GM12891 (cell line): ENCODE measurements around the gene CKAP5.

ENCODE experiments used
- PAX5 ChIP-seq: IDR thresholded peaks from 2 replicates; pipeline ENCODE4 v1.6.1; 2011; ENCODE audit warnings: low read length, moderate library complexity, mild to moderate bottlenecking; ENCODE audit not compliant: insufficient read depth, severe bottlenecking
- POLR2A ChIP-seq: IDR thresholded peaks from 2 replicates; pipeline ENCODE4 v1.6.1; 2011; ENCODE audit warnings: low read depth, low read length, control low read depth
- POLR2AphosphoS5 ChIP-seq: IDR thresholded peaks from 2 replicates; pipeline ENCODE4 v1.6.1; 2011; ENCODE audit warnings: low read depth, low read length, control low read depth
- TAF1 ChIP-seq: IDR thresholded peaks from 2 replicates; pipeline ENCODE4 v1.6.1; 2011; ENCODE audit warnings: low read depth, low read length, control low read depth

- TF ChIP-seq PAX5 (no peak), POLR2A (no peak), POLR2AphosphoS5 (no peak), TAF1 (no peak)
Observed at GRCh38 chr11:46697303-46697702, 148.8 kb downstream of the CKAP5 start.
